Retina (tissue), 1 donor: ENCODE data around the gene BLID.

Experiments
- DNase-seq: peaks from one replicate; pipeline ENCODE4 v3.0.0-alpha.2; 2016

The BLID gene

GRCh38 chr11:122103726-122104125 is 12.3 kb downstream of the BLID start:
- no peak for DNase-seq

GRCh38 chr11:122103321-122103720 is 12.7 kb downstream of the BLID start:
- no peak for DNase-seq

GRCh38 chr11:122102426-122102825 is 13.6 kb downstream of the BLID start:
- DNase-seq, result peak; percentile 22

- DNase-seq, result peak; percentile 94
These were observed 14.3 kb downstream of the BLID start for GRCh38 chr11:122101625-122102291.

GRCh38 chr11:122100756-122101080 is 15.3 kb downstream of the BLID start:
- DNase-seq, result peak; percentile 77

GRCh38 chr11:122100037-122100755 is 15.8 kb downstream of the BLID start:
- peak; percentile 67 for DNase-seq

- DNase-seq, result peak; percentile 63
These were observed 16.5 kb downstream of the BLID start for GRCh38 chr11:122099374-122100036.

- DNase-seq, result no peak
These were observed 17.6 kb downstream of the BLID start for GRCh38 chr11:122098261-122098980.

GRCh38 chr11:122097419-122098001 is 18.5 kb downstream of the BLID start:
- peak; percentile 80 for DNase-seq

- DNase-seq, result no peak
These were observed 19.5 kb downstream of the BLID start for GRCh38 chr11:122096272-122097112.

GRCh38 chr11:122095681-122096262 is 20.2 kb downstream of the BLID start:
- DNase-seq, result peak; percentile 36

- DNase-seq, result no peak
These were observed 21.2 kb downstream of the BLID start for GRCh38 chr11:122094836-122095235.

GRCh38 chr11:122093731-122094275 is 22.2 kb downstream of the BLID start:
- no peak for DNase-seq

GRCh38 chr11:122091835-122092234 is 24.2 kb downstream of the BLID start:
- DNase-seq, result no peak

GRCh38 chr11:122089111-122089510 is 26.9 kb downstream of the BLID start:
- no peak for DNase-seq

GRCh38 chr11:122085712-122086111 is 30.3 kb downstream of the BLID start:
- DNase-seq, result no peak

GRCh38 chr11:122085264-122085663 is 30.8 kb downstream of the BLID start:
- no peak for DNase-seq

GRCh38 chr11:122082205-122082604 is 33.8 kb downstream of the BLID start:
- no peak for DNase-seq

- DNase-seq, result no peak
These were observed 34.9 kb downstream of the BLID start for GRCh38 chr11:122081073-122081472.

- no peak for DNase-seq
These were observed 38.6 kb downstream of the BLID start for GRCh38 chr11:122077459-122077858.

GRCh38 chr11:122076512-122077120 is 39.4 kb downstream of the BLID start:
- no peak for DNase-seq
